GM12875 (cell line): ENCODE results near the gene TRIM44.

Experiments
- H3K4me3 ChIP-seq: one replicate; pipeline ENCODE4 v1.5.1; 2011; ENCODE audit warnings: low read depth, low read length, control low read depth
- CTCF ChIP-seq: IDR thresholded peaks from 2 replicates; pipeline ENCODE4 v1.5.1; 2011; ENCODE audit warnings: low read depth, mild to moderate bottlenecking, control low read depth, inconsistent platforms, low read length, moderate library complexity, borderline replicate concordance; ENCODE audit not compliant: insufficient read depth

Gene TRIM44

GRCh38 chr11:35786188-35786587 is 123.6 kb downstream of the TRIM44 start:
- no peak overlapping the region for H3K4me3 ChIP-seq
- no peak for TF ChIP-seq CTCF

GRCh38 chr11:35787013-35787504 is 124.5 kb downstream of the TRIM44 start:
- no peak overlapping the region for H3K4me3 ChIP-seq
- TF ChIP-seq CTCF, result no peak

- no peak for TF ChIP-seq CTCF
- no peak overlapping the region for H3K4me3 ChIP-seq
These were observed 125.1 kb downstream of the TRIM44 start for GRCh38 chr11:35787626-35788025.

- no peak overlapping the region for H3K4me3 ChIP-seq
- no peak for TF ChIP-seq CTCF
These were observed 128.7 kb downstream of the TRIM44 start for GRCh38 chr11:35791088-35791958.

- TF ChIP-seq CTCF, result no peak
- H3K4me3 ChIP-seq, result no peak overlapping the region
These were observed 129.7 kb downstream of the TRIM44 start for GRCh38 chr11:35792148-35792845.

GRCh38 chr11:35792846-35793192 is 130.2 kb downstream of the TRIM44 start:
- no peak overlapping the region for H3K4me3 ChIP-seq
- TF ChIP-seq CTCF, result no peak
